Measurements from ENCODE around the gene LBR. TPM values are rescaled to one million over a fixed set of nuclear protein-coding genes. Genes with fewer than 3 reads are reported as not detected.

Gene LBR
- total RNA-seq, 4 donors from 2014 or later = 17.7 to 30.8 (median 25.1) TPM

GRCh38 chr1:225458222-225458631 lies 30.4 kb upstream of the LBR start:
- H3K27ac ChIP-seq = peak overlapping the region in 1 of 4 donors; percentile 33
- no peak for DNase-seq (ENCODE audit: low spot score in 2 of 2)
- no peaks in the 10 kb centered on the region for H3K36me3 ChIP-seq
- WGBS, 2 donors = 53 to 58% methylated on average over 2 of the region's 2 CpGs
- H3K4me1 ChIP-seq = peaks cover 0 to 15% (median 5%) of the 10 kb centered on the region in 4 donors
- H3K9me3 ChIP-seq = no peaks in the 10 kb centered on the region
- no peak overlapping the region for H3K4me3 ChIP-seq
- no peaks in the 10 kb centered on the region for H3K27me3 ChIP-seq
- TF ChIP-seq CTCF (IDR thresholded peaks at IDR 0.05) (no peak), POLR2A (IDR thresholded peaks at IDR 0.05) (no peak), EP300 (IDR thresholded peaks at IDR 0.05) (peak in 1 of 2 donors; percentile 41)

GRCh38 chr1:225454733-225455132 lies 26.9 kb upstream of the LBR start:
- Histone ChIP-seq H3K4me3 (no peak overlapping the region), H3K27ac (peak overlapping the region in 1 of 4 donors; percentile 60), H3K4me1 (peaks cover 0 to 11% (median 3%) of the 10 kb centered on the region in 4 donors), H3K27me3 (no peaks in the 10 kb centered on the region), H3K9me3 (no peaks in the 10 kb centered on the region), H3K36me3 (no peaks in the 10 kb centered on the region)
- TF ChIP-seq EP300 (IDR thresholded peaks at IDR 0.05) (no peak), CTCF (IDR thresholded peaks at IDR 0.05) (no peak), POLR2A (IDR thresholded peaks at IDR 0.05) (no peak)
- no peak for DNase-seq (ENCODE audit: low spot score in 2 of 2)
- WGBS, 2 donors = 34 to 36% methylated on average over 5 of the region's 5 CpGs

- DNase-seq (ENCODE audit: low spot score in 2 of 2) = no peak
- Histone ChIP-seq H3K27ac (peak overlapping the region in 1 of 4 donors; percentile 60), H3K4me3 (no peak overlapping the region), H3K27me3 (no peaks in the 10 kb centered on the region), H3K9me3 (no peaks in the 10 kb centered on the region), H3K4me1 (peaks cover 0 to 11% (median 3%) of the 10 kb centered on the region in 4 donors), H3K36me3 (no peaks in the 10 kb centered on the region)
- TF ChIP-seq EP300 (IDR thresholded peaks at IDR 0.05) = no peak
- TF ChIP-seq CTCF (IDR thresholded peaks at IDR 0.05) = no peak
- TF ChIP-seq POLR2A (IDR thresholded peaks at IDR 0.05) = no peak
- WGBS, 2 donors = 56 to 63% methylated on average over 5 of the region's 5 CpGs
These were observed 26.2 kb upstream of the LBR start for GRCh38 chr1:225453797-225454648.

GRCh38 chr1:225451840-225452515 lies 24.1 kb upstream of the LBR start:
- peaks cover 0 to 25% (median 13%) of the 10 kb centered on the region in 4 donors for H3K4me1 ChIP-seq

More at GRCh38 chr1:225451840-225452515, 24.1 kb upstream of the LBR start:
- no peak overlapping the region for H3K27ac ChIP-seq
- DNase-seq (ENCODE audit: low spot score in 2 of 2) = no peak
- H3K27me3 ChIP-seq = no peaks in the 10 kb centered on the region
- no peaks in the 10 kb centered on the region for H3K36me3 ChIP-seq
- H3K4me3 ChIP-seq = no peak overlapping the region
- 85 to 87% methylated on average over 23 to 25 of the region's 25 CpGs for WGBS, 2 donors
- no peaks in the 10 kb centered on the region for H3K9me3 ChIP-seq
- no peak for TF ChIP-seq EP300 (IDR thresholded peaks at IDR 0.05)
- TF ChIP-seq CTCF (IDR thresholded peaks at IDR 0.05) = no peak
- no peak for TF ChIP-seq POLR2A (IDR thresholded peaks at IDR 0.05)
